Mesenchymal stem cell (in vitro differentiated cells and primary cell): ENCODE measurements around the gene UBE2I.

Experiments used
- DNase-seq: peaks from one replicate; pipeline ENCODE4 v3.0.0-alpha.2; 2013
- H2AFZ ChIP-seq: one replicate; pipeline ENCODE4 v1.6.1; 2013; ENCODE audit warnings: low read depth, mild to moderate bottlenecking, control low read depth, inconsistent platforms, low read length, moderate library complexity
- H2AK5ac ChIP-seq: 2 replicates; pipeline ENCODE4 v1.6.1; 2013; ENCODE audit warnings: low read length, moderate library complexity, mild to moderate bottlenecking, inconsistent platforms; ENCODE audit not compliant: severe bottlenecking
- H2BK120ac ChIP-seq: one replicate; pipeline ENCODE4 v1.6.1; 2013; ENCODE audit warnings: low read depth, mild to moderate bottlenecking, inconsistent platforms, low read length, moderate library complexity
- H2BK12ac ChIP-seq, 2 experiments: one replicate each; pipeline ENCODE4 v1.6.1; 2013; ENCODE audit warnings: inconsistent platforms in 2 of 2, low read length in 2 of 2, mild to moderate bottlenecking in 2 of 2, moderate library complexity in 2 of 2, control low read depth in 1 of 2
- H2BK15ac ChIP-seq: one replicate; pipeline ENCODE4 v1.6.1; 2013; ENCODE audit warnings: mild to moderate bottlenecking, low read depth, inconsistent platforms; ENCODE audit not compliant: poor library complexity, severe bottlenecking
- H2BK5ac ChIP-seq: 2 replicates; pipeline ENCODE4 v1.6.1; 2013; ENCODE audit warnings: low read depth, mild to moderate bottlenecking, low read length, control low read depth, inconsistent platforms; ENCODE audit not compliant: poor library complexity, severe bottlenecking
- H3K14ac ChIP-seq, 2 experiments: one replicate each; pipeline ENCODE4 v1.6.1; 2013; ENCODE audit warnings: inconsistent platforms in 2 of 2, low read length in 2 of 2, control low read depth in 1 of 2, mild to moderate bottlenecking in 1 of 2, moderate library complexity in 1 of 2
- H3K18ac ChIP-seq, 2 experiments: one replicate each; pipeline ENCODE4 v1.6.1; 2013; ENCODE audit warnings: inconsistent platforms in 2 of 2, low read length in 2 of 2, control low read depth in 1 of 2, low read depth in 1 of 2, mild to moderate bottlenecking in 1 of 2
- H3K23ac ChIP-seq, 2 experiments: one replicate each; pipeline ENCODE4 v1.6.1; 2013; ENCODE audit warnings: inconsistent platforms in 2 of 2, low read length in 2 of 2, mild to moderate bottlenecking in 2 of 2, moderate library complexity in 2 of 2, control low read depth in 1 of 2
- H3K27ac ChIP-seq: 2 replicates; pipeline ENCODE4 v1.5.1; 2013; ENCODE audit warnings: mild to moderate bottlenecking, moderate library complexity, low read length, control low read depth, inconsistent platforms; ENCODE audit not compliant: poor library complexity, severe bottlenecking
- H3K27me3 ChIP-seq, 2 experiments: 2 replicates each; pipeline versions ENCODE4 v1.6.1 to v1.7.0; 2013; ENCODE audit warnings: low read length in 2 of 2, mild to moderate bottlenecking in 2 of 2, moderate library complexity in 2 of 2, control low read depth in 1 of 2, inconsistent platforms in 1 of 2; ENCODE audit not compliant: control insufficient read depth in 1 of 2, insufficient read depth in 1 of 2
- H3K36me3 ChIP-seq, 2 experiments: 2 replicates each; pipeline versions ENCODE4 v1.6.1 to v1.7.0; 2013; ENCODE audit warnings: low read length in 2 of 2, control low read depth in 1 of 2, inconsistent platforms in 1 of 2, low read depth in 1 of 2, mild to moderate bottlenecking in 1 of 2; ENCODE audit not compliant: insufficient read depth in 2 of 2, control insufficient read depth in 1 of 2
- H3K4ac ChIP-seq, 2 experiments: one replicate each; pipeline ENCODE4 v1.6.1; 2013; ENCODE audit warnings: inconsistent platforms in 2 of 2, low read length in 2 of 2, mild to moderate bottlenecking in 2 of 2, moderate library complexity in 2 of 2, control low read depth in 1 of 2, low read depth in 1 of 2
- H3K4me1 ChIP-seq: 2 replicates; pipeline ENCODE4 v1.6.1; 2013; ENCODE audit warnings: low read depth, low read length, control low read depth; ENCODE audit not compliant: control insufficient read depth, insufficient read depth
- H3K4me2 ChIP-seq: 2 replicates; pipeline ENCODE4 v1.6.1; 2013; ENCODE audit warnings: low read length, mild to moderate bottlenecking, inconsistent platforms; ENCODE audit not compliant: poor library complexity, severe bottlenecking
- H3K4me3 ChIP-seq, 2 experiments: 2 replicates each; pipeline versions ENCODE4 v1.5.1 to v1.7.0; 2013; ENCODE audit warnings: low read length in 2 of 2, mild to moderate bottlenecking in 2 of 2, control low read depth in 1 of 2, low read depth in 1 of 2; ENCODE audit not compliant: insufficient read depth in 1 of 2
- H3K79me1 ChIP-seq: replicated peaks from 2 replicates; pipeline ENCODE4 v1.6.1; 2013; ENCODE audit warnings: mild to moderate bottlenecking, control low read depth, low read length, inconsistent platforms; ENCODE audit not compliant: poor library complexity, severe bottlenecking
- H3K9ac ChIP-seq: 2 replicates; pipeline ENCODE4 v1.7.0; 2013; ENCODE audit warnings: mild to moderate bottlenecking, low read length, moderate library complexity
- H3K9me3 ChIP-seq: 2 replicates; pipeline ENCODE4 v1.7.0; 2013; ENCODE audit warnings: mild to moderate bottlenecking, low read length; ENCODE audit not compliant: control insufficient read depth
- H4K8ac ChIP-seq: one replicate; pipeline ENCODE4 v1.6.1; 2013; ENCODE audit warnings: inconsistent platforms, mild to moderate bottlenecking, low read length, moderate library complexity
- H4K91ac ChIP-seq: one replicate; pipeline ENCODE4 v1.6.1; 2013; ENCODE audit warnings: mild to moderate bottlenecking, low read length, inconsistent platforms
- WGBS: methylation state at CpG from one replicate; pipeline ENCODE4 v1.1.7; 2013; ENCODE audit warnings: mixed read lengths; 5-methylcytosine and 5-hydroxymethylcytosine counted together

UBE2I gene

DNA sequence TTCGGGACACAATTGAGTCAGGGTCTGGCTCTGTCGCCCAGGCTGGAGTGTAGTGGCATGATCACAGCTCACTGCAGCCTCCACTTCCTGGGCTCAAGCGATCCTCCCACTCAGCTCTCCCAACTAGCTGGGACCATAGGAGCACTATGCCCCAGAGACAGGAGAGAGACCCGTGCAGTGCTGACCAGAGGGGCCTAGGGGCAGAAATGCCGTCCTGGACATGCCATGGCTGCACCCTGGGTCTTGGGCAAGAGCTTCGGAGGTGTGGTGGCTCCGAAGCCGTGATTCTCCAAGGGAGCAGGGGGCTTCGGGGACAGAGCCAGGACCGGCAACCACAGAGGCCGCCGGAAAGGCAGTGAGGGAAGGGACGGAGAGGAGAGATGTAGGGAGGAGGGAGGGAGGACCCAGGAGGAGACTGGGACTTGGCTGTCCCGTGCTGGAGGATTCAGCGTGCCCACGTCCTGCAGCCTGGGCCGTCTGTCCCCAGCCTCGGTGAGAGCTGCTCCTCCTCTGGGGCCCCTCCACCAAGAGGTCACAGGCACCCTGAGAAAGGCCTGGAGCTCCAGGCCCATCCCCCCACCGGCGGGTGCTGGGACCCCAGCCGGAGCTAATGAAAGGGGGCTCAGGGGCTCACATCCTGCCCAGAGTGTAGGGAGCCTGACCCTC, 31.7 kb upstream of the UBE2I start:
- H3K23ac ChIP-seq: no peak overlapping the region
- no peak overlapping the region for H2BK15ac ChIP-seq
- H4K8ac ChIP-seq: no peak overlapping the region
- no peak for DNase-seq
- H3K18ac ChIP-seq: no peak overlapping the region
- H3K27me3 ChIP-seq: peaks cover 28 to 76% of the 10 kb centered on the region in 2 experiments
- H3K4me1 ChIP-seq: peaks cover 12% of the 10 kb centered on the region
- no peak overlapping the region for H3K9ac ChIP-seq
- no peak overlapping the region for H3K14ac ChIP-seq
- 79% methylated on average over 21 of the region's 21 CpGs for WGBS
- no peak overlapping the region for H2BK120ac ChIP-seq
- H2BK12ac ChIP-seq: no peak overlapping the region
- H3K36me3 ChIP-seq: no peaks in the 10 kb centered on the region
- H3K79me1 ChIP-seq: no peaks in the 10 kb centered on the region
- H3K9me3 ChIP-seq: no peaks in the 10 kb centered on the region
- no peak overlapping the region for H3K4me2 ChIP-seq
- H2AFZ ChIP-seq: no peak overlapping the region
- H2BK5ac ChIP-seq: no peak overlapping the region
- H4K91ac ChIP-seq: no peak overlapping the region
- no peak overlapping the region for H2AK5ac ChIP-seq
- no peak overlapping the region for H3K27ac ChIP-seq
- no peak overlapping the region for H3K4ac ChIP-seq
- no peak overlapping the region for H3K4me3 ChIP-seq

DNA sequence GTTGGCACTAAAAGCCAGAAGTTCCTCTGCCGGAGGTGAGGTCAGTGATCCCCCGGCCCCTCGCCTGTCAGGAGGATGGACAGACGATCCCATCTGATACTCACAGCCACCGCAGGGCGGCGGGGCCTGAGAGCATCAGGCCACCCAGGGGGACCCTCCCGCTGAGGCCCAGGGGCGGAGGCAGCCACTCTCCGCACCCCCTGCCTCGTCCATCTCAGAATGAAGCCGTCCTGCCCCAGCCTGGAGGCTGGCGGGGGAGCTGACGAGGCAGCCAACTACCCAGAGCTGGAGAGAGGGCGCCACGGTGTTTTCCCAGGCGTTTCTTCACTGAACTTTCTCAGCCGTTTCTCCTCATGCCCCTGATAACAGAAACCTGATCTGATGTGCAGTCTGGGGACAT, 31.0 kb upstream of the UBE2I start:
- Histone ChIP-seq H3K27me3 (peaks cover 33 to 77% of the 10 kb centered on the region in 2 experiments), H3K9ac (no peak overlapping the region), H3K27ac (no peak overlapping the region), H3K4me1 (peaks cover 12% of the 10 kb centered on the region), H2BK12ac (no peak overlapping the region), H2BK120ac (no peak overlapping the region), H3K18ac (no peak overlapping the region), H4K8ac (no peak overlapping the region), H2BK5ac (no peak overlapping the region), H2AK5ac (no peak overlapping the region), H3K9me3 (no peaks in the 10 kb centered on the region), H3K79me1 (no peaks in the 10 kb centered on the region), H2BK15ac (no peak overlapping the region), H3K4me2 (no peak overlapping the region), H2AFZ (no peak overlapping the region), H3K36me3 (no peaks in the 10 kb centered on the region), H3K14ac (no peak overlapping the region), H3K23ac (no peak overlapping the region), H4K91ac (no peak overlapping the region), H3K4ac (no peak overlapping the region), H3K4me3 (no peak overlapping the region)
- WGBS: 43% methylated on average over 18 of the region's 18 CpGs
- DNase-seq: no peak

DNA sequence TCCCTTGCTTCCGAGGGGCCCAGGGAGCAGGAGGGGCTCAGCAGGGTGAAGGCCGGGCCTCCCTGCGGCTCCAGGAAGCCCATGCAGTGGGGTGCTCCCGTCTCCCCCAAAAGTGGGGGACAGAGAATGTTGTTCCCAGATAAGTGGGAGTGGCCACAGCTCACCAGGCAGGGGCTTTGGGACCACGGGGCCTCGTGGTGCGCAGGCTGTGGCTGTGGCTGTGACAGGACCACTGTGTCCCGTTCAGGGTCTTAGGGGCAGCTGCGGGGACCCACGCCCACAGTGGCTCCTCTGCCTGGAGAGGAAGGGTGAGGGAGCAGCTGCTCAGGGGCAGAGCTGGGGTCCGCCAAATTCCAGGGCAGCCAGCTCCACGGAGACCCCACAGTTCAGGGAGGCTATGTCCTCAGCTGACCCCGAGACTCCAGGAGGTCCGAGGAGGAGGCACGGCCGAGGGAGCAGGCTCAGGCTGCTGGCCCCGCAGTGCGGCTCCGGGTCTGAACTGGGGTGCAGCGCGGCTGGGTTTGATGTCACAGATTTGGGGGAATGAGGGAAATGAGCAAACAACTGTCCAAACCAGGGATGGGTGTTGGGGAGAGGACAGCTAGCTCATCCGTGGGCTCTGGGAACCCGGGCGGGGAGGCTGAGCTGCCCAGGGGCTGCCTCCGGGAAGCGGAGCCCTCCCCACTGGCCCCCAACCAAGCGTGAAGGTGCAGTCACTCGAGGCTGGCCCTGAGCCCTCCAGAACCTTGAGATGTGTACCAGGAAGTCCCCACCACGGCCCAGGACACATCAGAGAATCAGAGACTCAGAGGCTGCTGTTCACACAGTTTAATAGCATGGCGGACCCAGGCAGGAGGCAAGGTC, 30.1 kb upstream of the UBE2I start:
- Histone ChIP-seq H3K4me2 (no peak overlapping the region), H2BK5ac (no peak overlapping the region), H2AFZ (no peak overlapping the region), H3K36me3 (no peaks in the 10 kb centered on the region), H4K8ac (no peak overlapping the region), H3K23ac (no peak overlapping the region), H3K9me3 (no peaks in the 10 kb centered on the region), H3K14ac (no peak overlapping the region), H3K27ac (no peak overlapping the region), H3K4me3 (no peak overlapping the region), H3K79me1 (no peaks in the 10 kb centered on the region), H3K4me1 (peaks cover 12% of the 10 kb centered on the region), H2AK5ac (no peak overlapping the region), H2BK120ac (no peak overlapping the region), H3K27me3 (peaks cover 41 to 79% of the 10 kb centered on the region in 2 experiments), H3K9ac (no peak overlapping the region), H3K18ac (no peak overlapping the region), H2BK12ac (no peak overlapping the region), H4K91ac (no peak overlapping the region), H2BK15ac (no peak overlapping the region), H3K4ac (no peak overlapping the region)
- WGBS: 86% methylated on average over 30 of the region's 30 CpGs
- DNase-seq: no peak

DNA sequence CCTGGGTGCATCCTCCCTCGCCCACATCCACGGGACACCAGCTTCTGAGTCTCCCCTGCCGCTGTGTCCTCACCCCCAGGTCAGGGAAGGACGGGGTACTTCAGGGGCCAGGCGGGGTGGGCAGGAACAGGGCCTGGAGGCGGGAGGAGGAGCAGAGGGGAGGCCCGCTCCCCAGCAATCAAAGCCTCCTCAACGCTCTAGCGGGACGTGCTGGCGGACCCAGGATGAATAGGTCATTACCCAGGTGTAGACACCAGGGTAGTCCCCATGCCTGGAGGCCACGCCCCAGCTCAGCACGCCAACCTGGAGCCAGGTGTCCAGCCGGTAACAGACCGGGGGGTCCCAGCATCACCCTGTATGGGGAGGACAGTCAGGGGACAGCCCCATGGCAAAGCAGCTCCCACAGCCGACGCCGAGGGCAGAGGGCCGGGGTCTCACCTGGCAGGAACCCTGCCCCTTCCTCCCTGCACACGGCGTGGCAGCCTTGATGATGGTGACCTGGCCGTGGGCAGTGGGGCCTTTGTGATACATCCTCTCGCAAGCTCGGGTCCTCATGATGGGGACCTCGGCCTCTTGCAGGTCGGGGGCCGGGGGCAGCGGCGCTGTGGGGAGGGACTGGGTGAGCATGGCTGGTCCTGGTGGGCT, 29.4 kb upstream of the UBE2I start:
- Histone ChIP-seq H2BK5ac (no peak overlapping the region), H3K4me2 (no peak overlapping the region), H3K4me1 (peaks cover 12% of the 10 kb centered on the region), H3K23ac (no peak overlapping the region), H2AFZ (no peak overlapping the region), H2BK120ac (no peak overlapping the region), H2BK12ac (no peak overlapping the region), H2AK5ac (no peak overlapping the region), H3K4me3 (no peak overlapping the region), H3K9ac (no peak overlapping the region), H3K14ac (no peak overlapping the region), H2BK15ac (no peak overlapping the region), H3K18ac (no peak overlapping the region), H3K36me3 (no peaks in the 10 kb centered on the region), H3K4ac (no peak overlapping the region), H3K9me3 (no peaks in the 10 kb centered on the region), H4K8ac (no peak overlapping the region), H3K27ac (no peak overlapping the region), H4K91ac (no peak overlapping the region), H3K79me1 (no peaks in the 10 kb centered on the region), H3K27me3 (peaks cover 43 to 79% of the 10 kb centered on the region in 2 experiments)
- whole genome bisulfite sequencing: 91% methylated on average over 29 of the region's 29 CpGs
- no peak for DNase-seq
